K562 (cell line): ENCODE measurements around the gene NUDT4B.
"Not testable (repeated sequence)": the region's sequence is repeated elsewhere in the genome, so short reads cannot be mapped to it uniquely, and the experiment has no call there.

Source experiments
- C11orf30 ChIP-seq: fragments of 450-650 bp; IDR thresholded peaks from 2 replicates; pipeline ENCODE4 v1.6.1; 2016; ENCODE audit warnings: low read depth, mild to moderate bottlenecking
- CBX8 ChIP-seq: fragments of 200-600 bp; sonication (generic); IDR thresholded peaks from 2 replicates; pipeline ENCODE4 v1.6.1; 2012; ENCODE audit warnings: borderline replicate concordance, mixed run types, low read depth, mild to moderate bottlenecking, moderate library complexity, mixed read lengths, low read length, control low read depth, inconsistent platforms; ENCODE audit not compliant: poor library complexity, severe bottlenecking; ENCODE audit errors: extremely low read depth
- ELF4 ChIP-seq: fragments of 450-650 bp; formaldehyde crosslinking; IDR thresholded peaks from 2 replicates; pipeline ENCODE4 v1.4.0; 2022; ENCODE audit warnings: missing genetic modification characterization
- EP300 ChIP-seq: IDR thresholded peaks from 2 replicates; pipeline ENCODE4 v1.6.1; 2012; ENCODE audit warnings: low read length, improper control_type of control experiment
- FOSL1 ChIP-seq: fragments of 200-800 bp; sonication (Bioruptor generic); conservative IDR thresholded peaks from 2 replicates; pipeline ENCODE4 v1.6.1; 2016; ENCODE audit warnings: missing genetic modification characterization, missing compliant biosample characterization
- MYC ChIP-seq, 2 experiments: fragments of 250-450 bp in 1 of 2; sonication (Bioruptor Pico) in 1 of 2; IDR thresholded peaks; 2 replicates each; pipeline versions ENCODE4 v1.5.1 to v1.6.1; 2012 to 2021; ENCODE audit warnings: low read depth in 2 of 2, borderline replicate concordance in 1 of 2, improper control_type of control experiment in 1 of 2, low read length in 1 of 2, mild to moderate bottlenecking in 1 of 2, moderate library complexity in 1 of 2
- TF ChIP-seq, protein P1 (sequence below): sonication (generic); formaldehyde crosslinking; IDR thresholded peaks from 2 replicates; pipeline ENCODE4 v1.5.0; 2020; ENCODE audit warnings: missing genetic modification reagents
- TF ChIP-seq, protein P2 (sequence below): sonication (generic); formaldehyde crosslinking; IDR thresholded peaks from 2 replicates; pipeline ENCODE4 v1.9.0; 2022; ENCODE audit warnings: mild to moderate bottlenecking, missing genetic modification reagents
- TF ChIP-seq, protein P3 (sequence below): fragments of 150-350 bp; IDR thresholded peaks from 2 replicates; pipeline ENCODE4 v1.6.1; 2014; ENCODE audit warnings: low read depth, mild to moderate bottlenecking, low read length, borderline replicate concordance

DNA sequence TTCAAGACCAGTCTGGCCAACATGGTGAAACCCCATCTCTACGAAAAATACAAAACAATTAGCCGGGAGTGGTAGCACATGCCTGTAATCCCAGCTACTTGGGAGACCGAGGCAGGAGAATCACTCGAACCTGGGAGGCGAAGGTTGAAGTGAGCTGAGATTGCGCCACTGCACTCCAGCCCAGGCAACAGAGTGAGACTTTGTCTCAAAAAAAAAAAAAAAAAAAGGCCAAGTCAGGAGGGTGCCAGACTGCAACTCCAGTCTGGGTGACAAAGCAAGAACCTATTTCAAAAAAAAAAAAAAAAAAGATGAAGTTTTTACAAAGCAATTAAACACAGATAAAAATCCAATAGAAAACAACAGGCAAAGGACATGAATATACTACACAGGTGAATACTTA is 9.9 kb upstream of the NUDT4B start:
- TF ChIP-seq, protein P1, sequence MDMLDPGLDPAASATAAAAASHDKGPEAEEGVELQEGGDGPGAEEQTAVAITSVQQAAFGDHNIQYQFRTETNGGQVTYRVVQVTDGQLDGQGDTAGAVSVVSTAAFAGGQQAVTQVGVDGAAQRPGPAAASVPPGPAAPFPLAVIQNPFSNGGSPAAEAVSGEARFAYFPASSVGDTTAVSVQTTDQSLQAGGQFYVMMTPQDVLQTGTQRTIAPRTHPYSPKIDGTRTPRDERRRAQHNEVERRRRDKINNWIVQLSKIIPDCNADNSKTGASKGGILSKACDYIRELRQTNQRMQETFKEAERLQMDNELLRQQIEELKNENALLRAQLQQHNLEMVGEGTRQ (CRISPR knock-in tag), result not testable (repeated sequence)
- TF ChIP-seq FOSL1; MYC (IDR thresholded peaks at IDR 0.05; ENCODE audit: low read depth, low read length); MYC (CRISPR knock-in tag; IDR thresholded peaks at IDR 0.05; ENCODE audit: borderline replicate concordance, low read depth); C11orf30; EP300; ELF4; CBX8: not testable (repeated sequence)
- TF ChIP-seq, protein P2, sequence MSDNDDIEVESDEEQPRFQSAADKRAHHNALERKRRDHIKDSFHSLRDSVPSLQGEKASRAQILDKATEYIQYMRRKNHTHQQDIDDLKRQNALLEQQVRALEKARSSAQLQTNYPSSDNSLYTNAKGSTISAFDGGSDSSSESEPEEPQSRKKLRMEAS (CRISPR knock-in tag), result not testable (repeated sequence)
- TF ChIP-seq, protein P3, sequence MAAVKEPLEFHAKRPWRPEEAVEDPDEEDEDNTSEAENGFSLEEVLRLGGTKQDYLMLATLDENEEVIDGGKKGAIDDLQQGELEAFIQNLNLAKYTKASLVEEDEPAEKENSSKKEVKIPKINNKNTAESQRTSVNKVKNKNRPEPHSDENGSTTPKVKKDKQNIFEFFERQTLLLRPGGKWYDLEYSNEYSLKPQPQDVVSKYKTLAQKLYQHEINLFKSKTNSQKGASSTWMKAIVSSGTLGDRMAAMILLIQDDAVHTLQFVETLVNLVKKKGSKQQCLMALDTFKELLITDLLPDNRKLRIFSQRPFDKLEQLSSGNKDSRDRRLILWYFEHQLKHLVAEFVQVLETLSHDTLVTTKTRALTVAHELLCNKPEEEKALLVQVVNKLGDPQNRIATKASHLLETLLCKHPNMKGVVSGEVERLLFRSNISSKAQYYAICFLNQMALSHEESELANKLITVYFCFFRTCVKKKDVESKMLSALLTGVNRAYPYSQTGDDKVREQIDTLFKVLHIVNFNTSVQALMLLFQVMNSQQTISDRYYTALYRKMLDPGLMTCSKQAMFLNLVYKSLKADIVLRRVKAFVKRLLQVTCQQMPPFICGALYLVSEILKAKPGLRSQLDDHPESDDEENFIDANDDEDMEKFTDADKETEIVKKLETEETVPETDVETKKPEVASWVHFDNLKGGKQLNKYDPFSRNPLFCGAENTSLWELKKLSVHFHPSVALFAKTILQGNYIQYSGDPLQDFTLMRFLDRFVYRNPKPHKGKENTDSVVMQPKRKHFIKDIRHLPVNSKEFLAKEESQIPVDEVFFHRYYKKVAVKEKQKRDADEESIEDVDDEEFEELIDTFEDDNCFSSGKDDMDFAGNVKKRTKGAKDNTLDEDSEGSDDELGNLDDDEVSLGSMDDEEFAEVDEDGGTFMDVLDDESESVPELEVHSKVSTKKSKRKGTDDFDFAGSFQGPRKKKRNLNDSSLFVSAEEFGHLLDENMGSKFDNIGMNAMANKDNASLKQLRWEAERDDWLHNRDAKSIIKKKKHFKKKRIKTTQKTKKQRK, result not testable (repeated sequence)
